HepG2 (cell line): ENCODE results near the gene NR3C2. TPM values are rescaled to one million over a fixed set of nuclear protein-coding genes. Genes with fewer than 3 reads are reported as not detected.

Experiments used
- ATAC-seq: fragments of 200-7000 bp; cut with Tn5 transposase; 3 replicates; pipeline ENCODE4 v1.9.1; 2020; ENCODE audit warnings: mild to moderate bottlenecking, moderate library complexity
- BruUV-seq: library from RNA; stranded (reverse); fragments of 400-500 nt; replicated peaks from 2 replicates; lab custom pipeline; 2021; lab: Mats Ljungman, UMichigan
- CTCF ChIA-PET: fragments of 300-600 bp; formaldehyde crosslinking; extraction: SDS; loops from one replicate; lab custom pipeline; 2021; ENCODE audit warnings: low total read pairs, inconsistent platforms, low intra/inter-chr PET ratio; lab: Yijun Ruan, JAX
- POLR2A ChIA-PET: fragments of 350-600 bp; sonication (Branson Sonifier 250); formaldehyde crosslinking; loops from one replicate; lab custom pipeline; 2020; ENCODE audit warnings: antibody characterized with exemption, inconsistent platforms; lab: Yijun Ruan, JAX
- DNase-seq: peaks from one replicate; pipeline ENCODE4 v3.0.0-alpha.2; 2015; ENCODE audit warnings: low spot score
- FAIRE-seq: peaks from 3 replicates; lab custom pipeline; 2011; peaks lifted over from hg19 to GRCh38; lab: Jason Lieb, UNC
- H2AFZ ChIP-seq: one replicate; pipeline ENCODE4 v1.6.1; 2011; ENCODE audit warnings: low read length, inconsistent platforms
- H3K27ac ChIP-seq: fragments of 300-600 bp; 3 replicates; pipeline ENCODE4 v1.8.0; 2011; ENCODE audit warnings: mixed run types, mild to moderate bottlenecking, mixed read lengths, low read length, inconsistent platforms; ENCODE audit not compliant: insufficient read depth; ENCODE audit errors: extremely low read length
- H3K27me3 ChIP-seq, 2 experiments: fragments of 200-600 bp in 1 of 2; 2 replicates in 1 of 2; 3 replicates in 1 of 2; pipeline versions ENCODE4 v1.6.0 to v1.8.0; 2011; ENCODE audit warnings: low read length in 2 of 2, mild to moderate bottlenecking in 2 of 2, moderate library complexity in 2 of 2, inconsistent platforms in 1 of 2; ENCODE audit not compliant: insufficient read depth in 2 of 2, control insufficient read depth in 1 of 2
- H3K36me3 ChIP-seq, 2 experiments: fragments of 200-600 bp in 1 of 2; replicated peaks in 1 of 2; 2 replicates in 1 of 2; 3 replicates in 1 of 2; pipeline versions ENCODE4 v1.5.1 to v1.8.0; 2011; ENCODE audit warnings: low read length in 2 of 2, inconsistent platforms in 1 of 2; ENCODE audit not compliant: insufficient read depth in 2 of 2, control insufficient read depth in 1 of 2
- H3K4me1 ChIP-seq: 2 replicates; pipeline ENCODE4 v1.5.1; 2012; ENCODE audit warnings: low read length, inconsistent platforms; ENCODE audit not compliant: insufficient read depth
- H3K4me2 ChIP-seq: 2 replicates; pipeline ENCODE4 v1.6.0; 2011; ENCODE audit warnings: low read depth, low read length, inconsistent platforms
- H3K4me3 ChIP-seq, 3 experiments: fragments of 200-600 bp in 1 of 3; sonication (generic), shearing (Covaris generic) in 1 of 3; replicated peaks in 1 of 3; 2 replicates each; pipeline ENCODE4 v1.5.1; 2011 to 2016; ENCODE audit warnings: low read length in 3 of 3, inconsistent platforms in 2 of 3, low read depth in 2 of 3, mild to moderate bottlenecking in 2 of 3, control low read depth in 1 of 3, mixed read lengths in 1 of 3; ENCODE audit not compliant: insufficient read depth in 1 of 3
- H3K79me2 ChIP-seq: one replicate; pipeline ENCODE4 v1.6.1; 2011; ENCODE audit warnings: low read length, inconsistent platforms; ENCODE audit not compliant: insufficient read depth
- H3K9ac ChIP-seq: 2 replicates; pipeline ENCODE4 v1.6.0; 2011; ENCODE audit warnings: mild to moderate bottlenecking, low read depth, low read length, inconsistent platforms; ENCODE audit not compliant: insufficient read depth
- H3K9me3 ChIP-seq: 2 replicates; pipeline ENCODE4 v1.5.1; 2012; ENCODE audit warnings: mild to moderate bottlenecking, low read length
- H4K20me1 ChIP-seq: 2 replicates; pipeline ENCODE4 v1.6.0; 2011; ENCODE audit warnings: inconsistent platforms, mild to moderate bottlenecking, low read length, moderate library complexity; ENCODE audit not compliant: insufficient read depth
- DPF2 ChIP-seq: sonication (generic); formaldehyde crosslinking; IDR thresholded peaks from 2 replicates; pipeline ENCODE4 v1.4.0; 2020; ENCODE audit warnings: mild to moderate bottlenecking, low read depth, missing genetic modification reagents, borderline replicate concordance
- ELK4 ChIP-seq: sonication (generic); formaldehyde crosslinking; IDR thresholded peaks from 2 replicates; pipeline ENCODE4 v1.9.0; 2021; ENCODE audit warnings: missing genetic modification reagents, borderline replicate concordance
- KDM1A ChIP-seq: IDR thresholded peaks from 2 replicates; pipeline ENCODE4 v1.6.1; 2016; ENCODE audit warnings: missing compliant biosample characterization
- KLF11 ChIP-seq: IDR thresholded peaks from 2 replicates; pipeline ENCODE4 v1.6.1; 2016; ENCODE audit warnings: missing compliant biosample characterization
- RNF2 ChIP-seq: fragments of 450-650 bp; conservative IDR thresholded peaks from 2 replicates; pipeline ENCODE4 v1.6.1; 2016; ENCODE audit warnings: low read depth
- SMARCC2 ChIP-seq: fragments of 450-650 bp; IDR thresholded peaks from 2 replicates; pipeline ENCODE4 v1.6.1; 2017; ENCODE audit warnings: antibody characterized with exemption, mild to moderate bottlenecking
- SSRP1 ChIP-seq: IDR thresholded peaks from 2 replicates; pipeline ENCODE4 v1.6.1; 2016; ENCODE audit warnings: control low read depth
- TBX2 ChIP-seq: sonication (generic); formaldehyde crosslinking; IDR thresholded peaks from 2 replicates; pipeline ENCODE4 v1.5.0; 2020; ENCODE audit warnings: missing genetic modification reagents, mild to moderate bottlenecking, borderline replicate concordance
- ZNF17 ChIP-seq: sonication (generic); formaldehyde crosslinking; IDR thresholded peaks from 2 replicates; pipeline ENCODE4 v1.5.0; 2020; ENCODE audit warnings: mild to moderate bottlenecking, missing genetic modification reagents
- ZNF615 ChIP-seq: sonication (generic); formaldehyde crosslinking; IDR thresholded peaks from 2 replicates; pipeline ENCODE4 v1.5.0; 2020; ENCODE audit warnings: mild to moderate bottlenecking, missing genetic modification reagents, borderline replicate concordance
- ZNF784 ChIP-seq: sonication (generic); formaldehyde crosslinking; IDR thresholded peaks from 2 replicates; pipeline ENCODE4 v1.5.1; 2020; ENCODE audit warnings: missing genetic modification reagents, mild to moderate bottlenecking, borderline replicate concordance
- WGBS: methylation state at CpG from one replicate; pipeline ENCODE4 v1.1.6; 2017; ENCODE audit warnings: low lambda C conversion rate; 5-methylcytosine and 5-hydroxymethylcytosine counted together
- in situ Hi-C: cut with HindIII; loops from 2 replicates; pipeline ENCODE4 v1.10.0; 2017; ENCODE audit warnings: low pct_unique_long_range_greater_than_20kb; ENCODE audit not compliant: extremely low pct_ligation_motif_present
- intact Hi-C: fragments of 100-400 bp; cut with micrococcal nuclease; formaldehyde crosslinking; loops from one replicate; pipeline ENCODE4 v1.10.0; 2022; ENCODE audit not compliant: unreplicated experiment
- polyA plus RNA-seq, 8 experiments: library from polyadenylated mRNA; depleted of rRNA in 3 of 8; stranded (reverse) in 7 of 8; unstranded in 1 of 8; fragments of >200 nt; fragmentation: Illumina TruSeq in 4 of 8; extraction: Trizol in 4 of 8; gene quantifications; 2 replicates each; pipeline versions ENCODE4 v1.2.1 to v1.2.3, GENCODE V29; 2011 to 2016; ENCODE audit warnings: low read depth in 4 of 8, missing spikeins in 1 of 8, mixed read lengths in 1 of 8; ENCODE audit not compliant: insufficient read depth in 1 of 8
- total RNA-seq, 5 experiments: library from RNA; depleted of rRNA; stranded (reverse); fragments of >200 nt; fragmentation: Illumina TruSeq; extraction: Trizol; gene quantifications; 2 replicates each; pipeline ENCODE4 v1.2.3, GENCODE V29; 2016; ENCODE audit warnings: low read depth in 1 of 5
- TF ChIP-seq, protein P1 (sequence below): sonication (generic); formaldehyde crosslinking; IDR thresholded peaks from 2 replicates; pipeline ENCODE4 v1.8.1; 2023; ENCODE audit warnings: mild to moderate bottlenecking, missing genetic modification reagents
- TF ChIP-seq, protein P2 (sequence below): sonication (generic); formaldehyde crosslinking; IDR thresholded peaks from 2 replicates; pipeline ENCODE4 v1.5.0; 2020; ENCODE audit warnings: mild to moderate bottlenecking, missing genetic modification reagents, borderline replicate concordance

The NR3C2 gene
- total and polyA plus RNA-seq, 2 of the 13 experiments (the other 11 are each of a cell fraction or from before 2014, with no cell fraction given), result 0.26 to 0.46 TPM

- no peak overlapping the region for H2AFZ ChIP-seq
- ChIA-PET POLR2A (no interaction called here), CTCF (no interaction called here)
- DNase-seq (no peak), FAIRE-seq (no peak), ATAC-seq (no peak)
- intact Hi-C loops (no loop called here), in situ Hi-C loops (loop anchor here (10.0 kb wide), 1 partner anchor 128 kb away; no protein-coding TSS in a partner anchor)
- BruUV-seq, result no TSS peak
- H3K9me3 ChIP-seq, result no peaks in the 10 kb centered on the region
- no peaks in the 10 kb centered on the region for H4K20me1 ChIP-seq
- no peaks in the 10 kb centered on the region for H3K36me3 ChIP-seq
- TF ChIP-seq, protein P1, sequence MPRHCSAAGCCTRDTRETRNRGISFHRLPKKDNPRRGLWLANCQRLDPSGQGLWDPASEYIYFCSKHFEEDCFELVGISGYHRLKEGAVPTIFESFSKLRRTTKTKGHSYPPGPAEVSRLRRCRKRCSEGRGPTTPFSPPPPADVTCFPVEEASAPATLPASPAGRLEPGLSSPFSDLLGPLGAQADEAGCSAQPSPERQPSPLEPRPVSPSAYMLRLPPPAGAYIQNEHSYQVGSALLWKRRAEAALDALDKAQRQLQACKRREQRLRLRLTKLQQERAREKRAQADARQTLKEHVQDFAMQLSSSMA (CRISPR knock-in tag), result no peak
- no peak for TF ChIP-seq TBX2 (CRISPR knock-in tag)
- 4% methylated on average over 1 of the region's 1 CpG for WGBS
- no peaks in the 10 kb centered on the region for H3K27me3 ChIP-seq
- no peaks in the 10 kb centered on the region for H3K4me1 ChIP-seq
- H3K79me2 ChIP-seq, result no peaks in the 10 kb centered on the region
- H3K27ac ChIP-seq, result no peak overlapping the region
- no peak overlapping the region for H3K4me3 ChIP-seq
- no peak overlapping the region for H3K9ac ChIP-seq
- H3K4me2 ChIP-seq, result no peak overlapping the region
These were observed 155.1 kb downstream of the NR3C2 start for GRCh38 chr4:148287111-148287510.

DNA sequence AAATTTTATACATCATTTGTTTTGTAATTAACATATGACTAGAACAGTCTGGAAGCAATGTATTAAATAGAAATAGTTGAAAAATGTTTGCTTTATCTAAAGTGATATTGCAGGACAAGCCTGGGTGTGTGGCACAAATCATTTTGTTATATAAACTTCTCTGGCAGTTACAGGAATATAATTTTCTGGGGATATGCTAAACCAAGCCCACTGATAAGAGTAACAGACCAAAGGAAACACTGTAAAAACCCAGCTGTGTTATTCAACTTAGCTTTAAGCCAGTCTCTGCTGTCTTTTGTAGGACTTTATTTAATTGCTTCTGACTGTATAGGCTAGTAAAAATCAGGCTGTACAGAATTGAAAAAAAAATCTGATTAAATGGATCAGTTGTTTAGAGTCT, 156.2 kb downstream of the NR3C2 start:
- no peak overlapping the region for H3K4me3 ChIP-seq
- CTCF ChIA-PET, result no interaction called here
- no peak overlapping the region for H2AFZ ChIP-seq
- H3K27ac ChIP-seq, result no peak overlapping the region
- no peak overlapping the region for H3K4me2 ChIP-seq
- no peaks in the 10 kb centered on the region for H3K9me3 ChIP-seq
- BruUV-seq, result no TSS peak
- no peak for ATAC-seq
- no peaks in the 10 kb centered on the region for H3K4me1 ChIP-seq
- DNase-seq, result no peak
- no peaks in the 10 kb centered on the region for H3K79me2 ChIP-seq
- no peak overlapping the region for H3K9ac ChIP-seq
- no peaks in the 10 kb centered on the region for H4K20me1 ChIP-seq
- no peak for TF ChIP-seq ELK4
- TF ChIP-seq RNF2, result no peak
- no peak for TF ChIP-seq SMARCC2
- TF ChIP-seq KDM1A (CRISPR knock-in tag), result no peak
- no peak for TF ChIP-seq ZNF615 (CRISPR knock-in tag)
- TF ChIP-seq SSRP1 (CRISPR knock-in tag), result no peak
- TF ChIP-seq DPF2 (CRISPR knock-in tag), result no peak
- TF ChIP-seq ZNF17, result no peak
- no peak for TF ChIP-seq ZNF784
- no peak for TF ChIP-seq KLF11 (CRISPR knock-in tag)
- TF ChIP-seq, protein P2, sequence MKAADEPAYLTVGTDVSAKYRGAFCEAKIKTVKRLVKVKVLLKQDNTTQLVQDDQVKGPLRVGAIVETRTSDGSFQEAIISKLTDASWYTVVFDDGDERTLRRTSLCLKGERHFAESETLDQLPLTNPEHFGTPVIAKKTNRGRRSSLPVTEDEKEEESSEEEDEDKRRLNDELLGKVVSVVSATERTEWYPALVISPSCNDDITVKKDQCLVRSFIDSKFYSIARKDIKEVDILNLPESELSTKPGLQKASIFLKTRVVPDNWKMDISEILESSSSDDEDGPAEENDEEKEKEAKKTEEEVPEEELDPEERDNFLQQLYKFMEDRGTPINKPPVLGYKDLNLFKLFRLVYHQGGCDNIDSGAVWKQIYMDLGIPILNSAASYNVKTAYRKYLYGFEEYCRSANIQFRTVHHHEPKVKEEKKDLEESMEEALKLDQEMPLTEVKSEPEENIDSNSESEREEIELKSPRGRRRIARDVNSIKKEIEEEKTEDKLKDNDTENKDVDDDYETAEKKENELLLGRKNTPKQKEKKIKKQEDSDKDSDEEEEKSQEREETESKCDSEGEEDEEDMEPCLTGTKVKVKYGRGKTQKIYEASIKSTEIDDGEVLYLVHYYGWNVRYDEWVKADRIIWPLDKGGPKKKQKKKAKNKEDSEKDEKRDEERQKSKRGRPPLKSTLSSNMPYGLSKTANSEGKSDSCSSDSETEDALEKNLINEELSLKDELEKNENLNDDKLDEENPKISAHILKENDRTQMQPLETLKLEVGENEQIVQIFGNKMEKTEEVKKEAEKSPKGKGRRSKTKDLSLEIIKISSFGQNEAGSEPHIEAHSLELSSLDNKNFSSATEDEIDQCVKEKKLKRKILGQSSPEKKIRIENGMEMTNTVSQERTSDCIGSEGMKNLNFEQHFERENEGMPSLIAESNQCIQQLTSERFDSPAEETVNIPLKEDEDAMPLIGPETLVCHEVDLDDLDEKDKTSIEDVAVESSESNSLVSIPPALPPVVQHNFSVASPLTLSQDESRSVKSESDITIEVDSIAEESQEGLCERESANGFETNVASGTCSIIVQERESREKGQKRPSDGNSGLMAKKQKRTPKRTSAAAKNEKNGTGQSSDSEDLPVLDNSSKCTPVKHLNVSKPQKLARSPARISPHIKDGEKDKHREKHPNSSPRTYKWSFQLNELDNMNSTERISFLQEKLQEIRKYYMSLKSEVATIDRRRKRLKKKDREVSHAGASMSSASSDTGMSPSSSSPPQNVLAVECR, result no peak
- POLR2A ChIA-PET, result no interaction called here
- in situ Hi-C loops, result loop anchor here (10.0 kb wide), 1 partner anchor 129 kb away; no protein-coding TSS in a partner anchor
- intact Hi-C loops, result no loop called here
- no peak for FAIRE-seq
- no peaks in the 10 kb centered on the region for H3K36me3 ChIP-seq
- H3K27me3 ChIP-seq, result no peaks in the 10 kb centered on the region
